ENCODE results near the gene ATRNL1.
"Not testable (repeated sequence)": the region's sequence is repeated elsewhere in the genome, so short reads cannot be mapped to it uniquely, and the experiment has no call there.

The ATRNL1 gene

DNA sequence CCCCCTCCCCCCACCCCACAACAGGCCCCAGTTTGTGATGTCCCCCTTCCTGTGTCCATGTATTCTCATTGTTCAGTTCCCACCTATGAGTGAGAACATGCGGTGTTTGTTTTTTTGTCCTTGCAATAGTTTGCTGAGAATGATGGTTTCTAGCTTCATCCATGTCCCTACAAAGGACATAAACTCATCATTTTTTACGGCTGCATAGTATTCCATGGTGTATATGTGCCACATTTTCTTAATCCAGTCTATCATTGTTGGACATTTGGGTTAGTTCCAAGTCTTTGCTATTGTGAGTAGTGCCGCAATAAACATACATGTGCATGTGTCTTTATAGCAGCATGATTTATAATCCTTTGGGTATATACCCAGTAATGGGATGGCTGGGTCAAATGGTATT lies 312.7 kb downstream of the ATRNL1 start:
- H2BK15ac ChIP-seq (ENCODE audit: low read length); H3K4me3 ChIP-seq (ENCODE audit: low read length in 2 of 2); H2BK5ac ChIP-seq (ENCODE audit: low read length); H2BK12ac ChIP-seq (ENCODE audit: low read length); H3K27ac ChIP-seq (replicated peaks; ENCODE audit: low read length); H4K91ac ChIP-seq (ENCODE audit: low read depth, low read length, poor library complexity); H3K14ac ChIP-seq (ENCODE audit: low read length); H3K9me3 ChIP-seq (replicated peaks in 1 of 2; ENCODE audit: control insufficient read depth in 2 of 2, insufficient read depth in 1 of 2, low read depth in 1 of 2, low read length in 2 of 2); H3K18ac ChIP-seq (ENCODE audit: low read length); H3K4me1 ChIP-seq (ENCODE audit: control insufficient read depth in 2 of 2, insufficient read depth in 1 of 2, low read depth in 1 of 2, low read length in 2 of 2); DNase-seq (ENCODE audit: low spot score); H3K4me2 ChIP-seq (ENCODE audit: insufficient read depth, low read length, poor library complexity, severe bottlenecking); H2AFZ ChIP-seq (ENCODE audit: low read length); H4K8ac ChIP-seq (ENCODE audit: low read depth, low read length); H3K4ac ChIP-seq (ENCODE audit: low read length); H3K36me3 ChIP-seq (replicated peaks in 1 of 2; ENCODE audit: control insufficient read depth in 2 of 2, insufficient read depth in 2 of 2, low read length in 2 of 2); H3K27me3 ChIP-seq (ENCODE audit: control insufficient read depth in 3 of 3, insufficient read depth in 3 of 3, low read depth in 1 of 3, low read length in 3 of 3); H3K79me1 ChIP-seq (ENCODE audit: low read depth, low read length); H2AK5ac ChIP-seq (ENCODE audit: low read depth, low read length); H3K9ac ChIP-seq (ENCODE audit: low read depth, low read length, poor library complexity); H2BK120ac ChIP-seq (ENCODE audit: low read depth, low read length); H3K23ac ChIP-seq (ENCODE audit: low read depth, low read length, poor library complexity): not testable (repeated sequence)
- no CpG with 5 or more reads among the region's 3 CpGs for WGBS, 2 donors (ENCODE audit: extremely low coverage in 2 of 2, insufficient read length in 2 of 2, insufficient replicate concordance in 1 of 2)

DNA sequence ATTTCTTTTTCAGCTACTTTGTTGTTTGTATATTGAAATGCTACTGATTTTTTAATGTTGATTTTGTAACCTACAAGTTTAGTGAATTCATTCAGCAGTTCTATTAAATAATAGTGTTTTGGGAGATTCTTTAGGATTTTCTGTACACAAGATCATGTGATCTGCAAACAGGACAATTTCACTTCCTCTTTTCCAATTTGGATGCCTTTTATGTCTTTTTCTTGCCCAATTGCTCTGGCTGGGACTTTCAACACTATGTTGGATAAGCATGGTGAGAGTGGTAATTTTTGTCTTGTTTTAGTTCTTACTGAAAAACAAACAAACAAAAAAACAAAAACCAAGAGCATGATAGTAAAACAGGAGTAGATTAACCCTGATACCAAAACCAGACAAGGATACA lies 316.2 kb downstream of the ATRNL1 start:
- Histone ChIP-seq H2AFZ (ENCODE audit: low read length) (no peak overlapping the region), H3K4me3 (ENCODE audit: low read length in 2 of 2) (no peak overlapping the region), H2BK15ac (ENCODE audit: low read length) (no peak overlapping the region), H3K23ac (ENCODE audit: low read depth, low read length, poor library complexity) (no peak overlapping the region), H3K4me1 (ENCODE audit: control insufficient read depth in 2 of 2, insufficient read depth in 1 of 2, low read depth in 1 of 2, low read length in 2 of 2) (no peaks in the 10 kb centered on the region), H4K91ac (ENCODE audit: low read depth, low read length, poor library complexity) (no peak overlapping the region), H3K18ac (ENCODE audit: low read length) (no peak overlapping the region), H2BK120ac (ENCODE audit: low read depth, low read length) (no peak overlapping the region), H3K36me3 (replicated peaks in 1 of 2; ENCODE audit: control insufficient read depth in 2 of 2, insufficient read depth in 2 of 2, low read length in 2 of 2) (no peaks in the 10 kb centered on the region), H3K4me2 (ENCODE audit: insufficient read depth, low read length, poor library complexity, severe bottlenecking) (no peak overlapping the region), H3K4ac (ENCODE audit: low read length) (no peak overlapping the region), H3K27me3 (ENCODE audit: control insufficient read depth in 3 of 3, insufficient read depth in 3 of 3, low read depth in 1 of 3, low read length in 3 of 3) (no peaks in the 10 kb centered on the region), H4K8ac (ENCODE audit: low read depth, low read length) (no peak overlapping the region), H3K9ac (ENCODE audit: low read depth, low read length, poor library complexity) (no peak overlapping the region), H2BK5ac (ENCODE audit: low read length) (no peak overlapping the region), H2BK12ac (ENCODE audit: low read length) (no peak overlapping the region), H2AK5ac (ENCODE audit: low read depth, low read length) (no peak overlapping the region), H3K79me1 (ENCODE audit: low read depth, low read length) (no peaks in the 10 kb centered on the region), H3K9me3 (replicated peaks in 1 of 2; ENCODE audit: control insufficient read depth in 2 of 2, insufficient read depth in 1 of 2, low read depth in 1 of 2, low read length in 2 of 2) (peaks cover 0 to 6% of the 10 kb centered on the region in 2 donors), H3K14ac (ENCODE audit: low read length) (no peak overlapping the region), H3K27ac (replicated peaks; ENCODE audit: low read length) (no peak overlapping the region)
- no peak for DNase-seq (ENCODE audit: low spot score)

DNA sequence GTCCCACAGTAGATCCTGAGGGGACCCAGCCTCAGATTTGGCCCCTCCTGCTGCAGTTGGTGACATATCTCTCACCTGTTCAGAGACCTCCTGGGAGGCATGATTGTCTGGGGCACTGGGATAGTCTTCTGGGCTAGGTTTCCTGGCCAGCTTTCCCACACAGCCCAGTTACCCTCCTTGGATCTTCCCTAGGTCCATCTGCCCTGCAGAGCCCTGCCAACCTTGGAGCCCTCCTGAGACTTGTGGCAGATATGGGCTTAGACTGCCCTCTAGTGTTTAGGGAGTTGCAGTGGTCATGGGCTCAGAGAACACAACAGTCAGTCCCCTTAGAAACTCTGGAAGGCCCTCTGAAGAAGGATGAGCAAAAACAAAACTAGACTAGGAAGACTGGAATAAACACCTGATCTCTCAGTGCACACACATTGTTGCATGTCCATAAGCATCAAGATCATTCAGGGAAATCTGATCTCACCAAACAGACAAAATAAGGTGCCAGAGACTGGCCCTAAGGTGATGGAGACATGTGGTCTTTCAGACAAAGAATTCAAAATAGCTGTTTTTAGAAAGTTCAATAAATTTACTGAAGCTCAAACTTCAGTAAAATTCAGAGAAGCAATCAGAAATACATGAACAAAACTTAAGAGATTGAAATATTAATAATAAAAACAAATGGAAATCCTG lies 324.6 kb downstream of the ATRNL1 start:
- no peak overlapping the region for H3K27ac ChIP-seq (replicated peaks; ENCODE audit: low read length)
- H2AK5ac ChIP-seq (ENCODE audit: low read depth, low read length): no peak overlapping the region
- H4K8ac ChIP-seq (ENCODE audit: low read depth, low read length): no peak overlapping the region
- H2BK5ac ChIP-seq (ENCODE audit: low read length): no peak overlapping the region
- H3K9me3 ChIP-seq (replicated peaks in 1 of 2; ENCODE audit: control insufficient read depth in 2 of 2, insufficient read depth in 1 of 2, low read depth in 1 of 2, low read length in 2 of 2): no peaks in the 10 kb centered on the region
- no peak overlapping the region for H4K91ac ChIP-seq (ENCODE audit: low read depth, low read length, poor library complexity)
- no peaks in the 10 kb centered on the region for H3K27me3 ChIP-seq (ENCODE audit: control insufficient read depth in 3 of 3, insufficient read depth in 3 of 3, low read depth in 1 of 3, low read length in 3 of 3)
- no peaks in the 10 kb centered on the region for H3K36me3 ChIP-seq (replicated peaks in 1 of 2; ENCODE audit: control insufficient read depth in 2 of 2, insufficient read depth in 2 of 2, low read length in 2 of 2)
- H3K18ac ChIP-seq (ENCODE audit: low read length): no peak overlapping the region
- no peak overlapping the region for H2BK120ac ChIP-seq (ENCODE audit: low read depth, low read length)
- no peak overlapping the region for H3K4me3 ChIP-seq (ENCODE audit: low read length in 2 of 2)
- no peaks in the 10 kb centered on the region for H3K79me1 ChIP-seq (ENCODE audit: low read depth, low read length)
- no peak overlapping the region for H3K9ac ChIP-seq (ENCODE audit: low read depth, low read length, poor library complexity)
- H3K4me1 ChIP-seq (ENCODE audit: control insufficient read depth in 2 of 2, insufficient read depth in 1 of 2, low read depth in 1 of 2, low read length in 2 of 2): no peaks in the 10 kb centered on the region
- H3K4ac ChIP-seq (ENCODE audit: low read length): no peak overlapping the region
- H3K14ac ChIP-seq (ENCODE audit: low read length): no peak overlapping the region
- no peak overlapping the region for H3K4me2 ChIP-seq (ENCODE audit: insufficient read depth, low read length, poor library complexity, severe bottlenecking)
- H3K23ac ChIP-seq (ENCODE audit: low read depth, low read length, poor library complexity): no peak overlapping the region
- H2AFZ ChIP-seq (ENCODE audit: low read length): no peak overlapping the region
- DNase-seq (ENCODE audit: low spot score): peak; percentile 9
- no peak overlapping the region for H2BK12ac ChIP-seq (ENCODE audit: low read length)
- no peak overlapping the region for H2BK15ac ChIP-seq (ENCODE audit: low read length)

DNA sequence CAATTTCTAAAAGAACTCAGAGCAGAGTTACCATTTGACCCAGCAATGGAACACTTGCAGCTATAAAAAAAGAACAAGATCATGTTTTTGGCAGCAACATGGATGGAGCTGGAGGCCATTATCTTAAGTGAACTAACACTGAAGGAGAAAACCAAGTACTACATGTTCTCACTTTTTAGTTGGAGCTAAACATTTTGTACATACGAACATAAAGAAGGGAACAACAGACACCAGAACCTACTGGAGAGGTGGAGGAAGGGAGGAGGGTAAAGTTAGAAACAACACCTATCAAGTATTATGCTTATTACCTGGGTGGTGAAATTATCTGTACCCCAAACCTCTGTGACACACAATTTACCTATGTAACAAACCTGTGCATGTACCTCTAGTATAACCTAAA lies 329.5 kb downstream of the ATRNL1 start:
- no peak overlapping the region for H3K27ac ChIP-seq (replicated peaks; ENCODE audit: low read length)
- no peak overlapping the region for H3K14ac ChIP-seq (ENCODE audit: low read length)
- no peaks in the 10 kb centered on the region for H3K36me3 ChIP-seq (replicated peaks in 1 of 2; ENCODE audit: control insufficient read depth in 2 of 2, insufficient read depth in 2 of 2, low read length in 2 of 2)
- no peak overlapping the region for H3K9ac ChIP-seq (ENCODE audit: low read depth, low read length, poor library complexity)
- no peak overlapping the region for H3K18ac ChIP-seq (ENCODE audit: low read length)
- DNase-seq (ENCODE audit: low spot score): no peak
- H2AK5ac ChIP-seq (ENCODE audit: low read depth, low read length): no peak overlapping the region
- no peak overlapping the region for H2BK120ac ChIP-seq (ENCODE audit: low read depth, low read length)
- H2BK12ac ChIP-seq (ENCODE audit: low read length): no peak overlapping the region
- H2AFZ ChIP-seq (ENCODE audit: low read length): no peak overlapping the region
- no peaks in the 10 kb centered on the region for H3K27me3 ChIP-seq (ENCODE audit: control insufficient read depth in 3 of 3, insufficient read depth in 3 of 3, low read depth in 1 of 3, low read length in 3 of 3)
- H3K9me3 ChIP-seq (replicated peaks in 1 of 2; ENCODE audit: control insufficient read depth in 2 of 2, insufficient read depth in 1 of 2, low read depth in 1 of 2, low read length in 2 of 2): no peaks in the 10 kb centered on the region
- no peaks in the 10 kb centered on the region for H3K79me1 ChIP-seq (ENCODE audit: low read depth, low read length)
- no peak overlapping the region for H3K4me3 ChIP-seq (ENCODE audit: low read length in 2 of 2)
- no peak overlapping the region for H4K91ac ChIP-seq (ENCODE audit: low read depth, low read length, poor library complexity)
- H3K4me2 ChIP-seq (ENCODE audit: insufficient read depth, low read length, poor library complexity, severe bottlenecking): no peak overlapping the region
- H3K4me1 ChIP-seq (ENCODE audit: control insufficient read depth in 2 of 2, insufficient read depth in 1 of 2, low read depth in 1 of 2, low read length in 2 of 2): no peaks in the 10 kb centered on the region
- no peak overlapping the region for H3K23ac ChIP-seq (ENCODE audit: low read depth, low read length, poor library complexity)
- H3K4ac ChIP-seq (ENCODE audit: low read length): no peak overlapping the region
- H2BK15ac ChIP-seq (ENCODE audit: low read length): no peak overlapping the region
- H4K8ac ChIP-seq (ENCODE audit: low read depth, low read length): no peak overlapping the region
- no CpG with 5 or more reads among the region's 1 CpG for WGBS, 2 donors (ENCODE audit: extremely low coverage in 2 of 2, insufficient read length in 2 of 2, insufficient replicate concordance in 1 of 2)
- H2BK5ac ChIP-seq (ENCODE audit: low read length): no peak overlapping the region

Data from neuronal stem cell (in vitro differentiated cells).